ENCODE data around the gene TDRD6.
"Not testable (repeated sequence)": the region's sequence is repeated elsewhere in the genome, so short reads cannot be mapped to it uniquely, and the experiment has no call there.

The TDRD6 gene

GRCh38 chr6:46744159-46744725 lies 56.6 kb downstream of the TDRD6 start:
- DNase-seq = not testable (repeated sequence)

- DNase-seq = no peak
Observed at GRCh38 chr6:46745973-46746372, 58.3 kb downstream of the TDRD6 start.

GRCh38 chr6:46746696-46747095 lies 59.0 kb downstream of the TDRD6 start, which contains the start of gene ANKRD66:
TSS of gene ANKRD66 (plus strand) at chr6:46746933. CDS start at chr6:46751949, 5,016 bp downstream.
- DNase-seq = no peak

- no peak for DNase-seq
Observed at GRCh38 chr6:46748940-46749503, 61.3 kb downstream of the TDRD6 start.

- no peak for DNase-seq
Observed at GRCh38 chr6:46749731-46750130, 62.0 kb downstream of the TDRD6 start.

- no peak for DNase-seq
Observed at GRCh38 chr6:46751658-46752057, 64.0 kb downstream of the TDRD6 start.
